Loucy (cell line): Measurements from ENCODE around the gene DNAJB6.

Source experiments
- H2AFZ ChIP-seq: fragments of 200-600 bp; sonication (generic); 2 replicates; pipeline ENCODE4 v1.6.0; 2016; ENCODE audit warnings: antibody characterized with exemption, mild to moderate bottlenecking, low read length, moderate library complexity
- H3F3A ChIP-seq: fragments of 200-600 bp; 2 replicates; pipeline ENCODE4 v1.6.0; 2016; ENCODE audit warnings: antibody characterized with exemption, low read depth, mild to moderate bottlenecking
- H3K27me3 ChIP-seq: fragments of 200-600 bp; sonication (generic); 2 replicates; pipeline ENCODE4 v1.6.1; 2014; ENCODE audit warnings: low read length, mild to moderate bottlenecking; ENCODE audit not compliant: insufficient read depth, poor library complexity, severe bottlenecking
- H3K36me3 ChIP-seq: fragments of 200-600 bp; sonication (generic); 2 replicates; pipeline ENCODE4 v1.6.1; 2016; ENCODE audit warnings: low read length; ENCODE audit not compliant: insufficient read depth
- H3K4me1 ChIP-seq: fragments of 200-600 bp; sonication (generic); 2 replicates; pipeline ENCODE4 v1.5.1; 2014; ENCODE audit warnings: low read length, mild to moderate bottlenecking; ENCODE audit not compliant: insufficient read depth, poor library complexity, severe bottlenecking
- H3K4me2 ChIP-seq: fragments of 200-600 bp; sonication (generic); 2 replicates; pipeline ENCODE4 v1.6.0; 2014; ENCODE audit warnings: antibody characterized with exemption, low read length, low read depth, mild to moderate bottlenecking; ENCODE audit not compliant: poor library complexity, severe bottlenecking
- H3K4me3 ChIP-seq: fragments of 200-600 bp; sonication (generic); 2 replicates; pipeline ENCODE4 v1.5.1; 2014; ENCODE audit warnings: low read length, mild to moderate bottlenecking, mixed read lengths; ENCODE audit not compliant: poor library complexity, severe bottlenecking
- H3K79me2 ChIP-seq: fragments of 200-600 bp; sonication (generic); 2 replicates; pipeline ENCODE4 v1.6.1; 2014; ENCODE audit warnings: low read length; ENCODE audit not compliant: insufficient read depth
- H3K9ac ChIP-seq: fragments of 200-600 bp; sonication (generic); 2 replicates; pipeline ENCODE4 v1.6.0; 2014; ENCODE audit warnings: mild to moderate bottlenecking, low read depth, low read length, moderate library complexity; ENCODE audit not compliant: poor library complexity, severe bottlenecking
- H3K9me2 ChIP-seq: fragments of 200-600 bp; sonication (generic); replicated peaks from 2 replicates; pipeline ENCODE4 v1.6.1; 2016; ENCODE audit warnings: low read depth, low read length, mixed read lengths
- H3K9me3 ChIP-seq: fragments of 200-600 bp; sonication (generic); 2 replicates; pipeline ENCODE4 v1.6.1; 2014; ENCODE audit warnings: mild to moderate bottlenecking, antibody characterized with exemption, low read length, low read depth; ENCODE audit not compliant: insufficient read depth
- H4K20me1 ChIP-seq: fragments of 200-600 bp; sonication (generic); 2 replicates; pipeline ENCODE4 v1.6.0; 2014; ENCODE audit warnings: antibody characterized with exemption, low read length, mild to moderate bottlenecking; ENCODE audit not compliant: insufficient read depth, poor library complexity, severe bottlenecking
- CTCF ChIP-seq: fragments of 200-600 bp; sonication (generic); conservative IDR thresholded peaks from 2 replicates; pipeline ENCODE4 v1.5.1; 2014; ENCODE audit warnings: mild to moderate bottlenecking, antibody characterized with exemption, low read length
- EZH2phosphoT487 ChIP-seq: fragments of 200-600 bp; IDR thresholded peaks from 2 replicates; pipeline ENCODE4 v1.6.1; 2018; ENCODE audit warnings: antibody characterized with exemption, mild to moderate bottlenecking, moderate library complexity, borderline replicate concordance

Gene DNAJB6

DNA sequence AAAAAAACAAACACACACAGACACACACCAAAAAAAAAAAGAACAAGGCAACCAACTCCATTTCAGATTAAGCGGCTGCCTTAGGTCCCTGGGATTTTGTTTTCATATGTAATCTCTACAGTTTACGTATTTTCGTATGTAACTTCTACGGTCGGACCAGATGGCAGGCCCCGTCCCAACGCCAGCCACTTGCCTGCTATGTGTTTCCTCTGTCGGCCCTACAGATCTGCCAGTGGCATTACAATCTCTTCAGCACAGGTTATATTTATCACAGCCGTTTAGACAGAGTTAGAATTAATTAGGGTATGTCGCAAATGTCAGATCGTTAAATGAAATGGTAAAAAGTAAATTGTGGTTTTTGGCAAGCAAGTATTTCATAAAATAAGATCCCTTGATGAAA is 99.3 kb downstream of the DNAJB6 start:
- H3K79me2 ChIP-seq: no peaks in the 10 kb centered on the region
- H3K27me3 ChIP-seq: no peaks in the 10 kb centered on the region
- no peaks in the 10 kb centered on the region for H4K20me1 ChIP-seq
- H3K36me3 ChIP-seq: no peaks in the 10 kb centered on the region
- H2AFZ ChIP-seq: no peak overlapping the region
- H3K4me1 ChIP-seq: no peaks in the 10 kb centered on the region
- H3F3A ChIP-seq: no peaks in the 10 kb centered on the region
- H3K9ac ChIP-seq: no peak overlapping the region
- no peak overlapping the region for H3K4me3 ChIP-seq
- TF ChIP-seq EZH2phosphoT487: no peak
- no peak for TF ChIP-seq CTCF
- no peaks in the 10 kb centered on the region for H3K9me2 ChIP-seq
- peaks cover 4% of the 10 kb centered on the region; the same call in 1 of the 2 replicates for H3K9me3 ChIP-seq
- H3K4me2 ChIP-seq: no peak overlapping the region

DNA sequence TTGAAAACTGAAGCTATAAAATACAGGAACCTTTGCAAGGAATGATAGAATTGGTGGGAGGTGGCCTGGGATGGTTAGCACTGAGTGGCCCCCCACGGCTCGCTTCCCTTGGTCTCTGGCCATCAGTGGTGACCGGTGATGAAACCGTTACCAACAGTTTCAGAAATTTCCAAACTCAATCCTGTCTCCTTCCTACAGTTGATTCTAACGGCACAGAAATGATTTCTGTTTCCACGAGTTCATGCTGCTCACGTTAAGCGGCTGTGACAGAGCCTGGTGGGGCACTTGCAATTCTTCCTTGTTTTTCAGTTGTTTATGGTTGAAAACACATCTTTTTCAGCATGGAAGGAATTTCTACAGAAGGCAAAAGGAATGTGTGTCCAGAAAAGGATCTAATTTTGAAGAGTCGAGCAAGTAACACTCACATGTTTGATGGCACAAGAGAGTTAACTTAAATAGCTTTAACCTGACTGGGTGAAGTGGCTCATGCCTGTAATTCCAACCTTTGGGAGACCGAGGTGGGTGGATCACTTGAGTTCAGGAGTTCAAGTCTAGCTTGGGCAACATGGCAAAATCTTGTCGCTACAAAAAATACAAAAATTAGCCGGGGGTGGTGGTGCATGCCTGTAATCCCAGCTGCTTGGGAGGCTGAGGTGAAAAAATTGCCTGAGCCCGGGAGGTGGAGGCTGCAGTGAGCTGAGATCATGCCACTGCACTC is 100.1 kb downstream of the DNAJB6 start:
- Histone ChIP-seq H3K36me3 (no peaks in the 10 kb centered on the region), H3K4me1 (no peaks in the 10 kb centered on the region), H3K4me3 (no peak overlapping the region), H3K9me3 (peaks cover 4% of the 10 kb centered on the region; the same call in 1 of the 2 replicates), H3F3A (no peaks in the 10 kb centered on the region), H3K9me2 (no peaks in the 10 kb centered on the region), H3K79me2 (no peaks in the 10 kb centered on the region), H4K20me1 (no peaks in the 10 kb centered on the region), H2AFZ (no peak overlapping the region), H3K27me3 (no peaks in the 10 kb centered on the region), H3K9ac (no peak overlapping the region), H3K4me2 (no peak overlapping the region)
- no peak for TF ChIP-seq CTCF
- TF ChIP-seq EZH2phosphoT487: no peak

DNA sequence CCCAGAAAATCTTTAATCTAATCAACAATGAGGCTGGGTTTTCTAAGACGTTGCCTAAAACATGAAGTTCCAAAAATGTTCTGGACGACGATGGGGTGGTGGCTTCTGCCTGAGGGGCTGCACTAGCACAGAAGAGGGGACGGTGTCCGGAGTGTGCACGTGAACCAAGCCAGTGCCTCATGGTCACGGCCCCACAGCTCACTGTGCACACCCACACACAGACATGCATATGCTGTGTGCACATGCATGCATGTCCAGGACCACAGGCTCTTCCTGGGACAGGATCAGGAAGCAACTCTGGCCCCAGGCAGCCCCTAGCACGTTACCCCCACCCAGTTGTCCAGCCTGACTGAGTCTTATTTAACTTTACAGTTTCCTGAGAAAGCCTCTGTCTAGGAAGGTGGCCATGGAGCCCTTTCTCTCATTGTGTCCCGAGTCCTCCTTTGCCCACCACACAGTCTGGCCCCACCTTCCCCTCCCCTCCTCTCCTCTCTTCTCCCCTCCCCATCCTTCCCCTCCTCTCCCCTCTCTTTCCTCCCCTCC is 100.8 kb downstream of the DNAJB6 start:
- TF ChIP-seq EZH2phosphoT487 (no peak), CTCF (no peak)
- Histone ChIP-seq H3K9ac (no peak overlapping the region), H3K4me3 (no peak overlapping the region)

More for the DNA sequence above, 100.8 kb downstream of the DNAJB6 start:
- Histone ChIP-seq H3K79me2 (no peaks in the 10 kb centered on the region), H3K27me3 (no peaks in the 10 kb centered on the region), H3K9me3 (peaks cover 4% of the 10 kb centered on the region; the same call in 1 of the 2 replicates), H2AFZ (no peak overlapping the region), H3K4me2 (no peak overlapping the region), H3K9me2 (no peaks in the 10 kb centered on the region), H4K20me1 (no peaks in the 10 kb centered on the region), H3K4me1 (no peaks in the 10 kb centered on the region), H3K36me3 (no peaks in the 10 kb centered on the region), H3F3A (no peaks in the 10 kb centered on the region)
